Keratinocyte (primary cell): Measurements from ENCODE around the gene GRK6. TPM values are rescaled to one million over a fixed set of nuclear protein-coding genes. Genes with fewer than 3 reads are reported as not detected.
A peak's percentile ranks its signal among the peaks of the same experiment; 100 is the strongest.

Experiments used
- DNase-seq: peaks from one replicate; pipeline ENCODE4 v3.0.0-alpha.2; 2011; ENCODE audit warnings: low read depth, missing footprints, low spot score
- FAIRE-seq: peaks from 2 replicates; lab custom pipeline; 2011; peaks lifted over from hg19 to GRCh38; lab: Jason Lieb, UNC
- H2AFZ ChIP-seq: 2 replicates; pipeline ENCODE4 v1.6.0; 2012; ENCODE audit warnings: low read length, control low read depth, inconsistent platforms; ENCODE audit not compliant: control insufficient read depth
- H3K27ac ChIP-seq: 2 replicates; pipeline ENCODE4 v1.5.1; 2011; ENCODE audit warnings: low read length; ENCODE audit not compliant: control insufficient read depth, insufficient read depth
- H3K27me3 ChIP-seq: 3 replicates; pipeline ENCODE4 v1.6.0; 2011; ENCODE audit warnings: low read length; ENCODE audit not compliant: control insufficient read depth, insufficient read depth; ENCODE audit errors: extremely low read depth
- H3K36me3 ChIP-seq, 2 experiments: 2 replicates in 1 of 2; 3 replicates in 1 of 2; pipeline ENCODE4 v1.5.1; 2011; ENCODE audit warnings: low read length in 2 of 2, mild to moderate bottlenecking in 1 of 2; ENCODE audit not compliant: control insufficient read depth in 2 of 2, insufficient read depth in 2 of 2; ENCODE audit errors: extremely low read depth in 1 of 2
- H3K4me1 ChIP-seq: 3 replicates; pipeline ENCODE4 v1.5.1; 2011; ENCODE audit warnings: low read length; ENCODE audit not compliant: control insufficient read depth, insufficient read depth; ENCODE audit errors: extremely low read depth
- H3K4me2 ChIP-seq: 3 replicates; pipeline ENCODE4 v1.6.0; 2011; ENCODE audit warnings: low read depth, low read length; ENCODE audit not compliant: control insufficient read depth, insufficient read depth; ENCODE audit errors: extremely low read depth
- H3K4me3 ChIP-seq, 3 experiments: fragments of 200-600 bp in 1 of 3; sonication (generic) in 1 of 3; 2 replicates in 2 of 3; 3 replicates in 1 of 3; pipeline ENCODE4 v1.5.1; 2011 to 2016; ENCODE audit warnings: low read length in 3 of 3, mild to moderate bottlenecking in 3 of 3, control low read depth in 2 of 3, inconsistent platforms in 1 of 3, low read depth in 1 of 3, mixed read lengths in 1 of 3, mixed run types in 1 of 3, moderate library complexity in 1 of 3; ENCODE audit not compliant: control insufficient read depth in 2 of 3, insufficient read depth in 2 of 3; ENCODE audit errors: extremely low read depth in 1 of 3
- H3K79me2 ChIP-seq: 2 replicates; pipeline ENCODE4 v1.6.0; 2012; ENCODE audit warnings: low read length; ENCODE audit not compliant: control insufficient read depth, insufficient read depth
- H3K9ac ChIP-seq: 3 replicates; pipeline ENCODE4 v1.6.0; 2011; ENCODE audit warnings: low read length; ENCODE audit not compliant: control insufficient read depth, insufficient read depth; ENCODE audit errors: extremely low read depth
- H3K9me1 ChIP-seq: 3 replicates; pipeline ENCODE4 v1.6.0; 2011; ENCODE audit warnings: low read length; ENCODE audit not compliant: control insufficient read depth, insufficient read depth; ENCODE audit errors: extremely low read depth
- H3K9me3 ChIP-seq: 2 replicates; pipeline ENCODE4 v1.5.1; 2012; ENCODE audit warnings: low read depth, low read length; ENCODE audit not compliant: control insufficient read depth
- H4K20me1 ChIP-seq: 3 replicates; pipeline ENCODE4 v1.6.0; 2011; ENCODE audit warnings: low read length; ENCODE audit not compliant: control insufficient read depth, insufficient read depth; ENCODE audit errors: extremely low read depth
- CTCF ChIP-seq, 3 experiments: IDR thresholded peaks in 1 of 3; conservative IDR thresholded peaks in 1 of 3; optimal IDR thresholded peaks in 1 of 3; 2 replicates in 2 of 3; 3 replicates in 1 of 3; pipeline versions ENCODE3 to v1.5.1; 2011; ENCODE audit warnings: low read length in 3 of 3, mild to moderate bottlenecking in 3 of 3, moderate library complexity in 2 of 3, control low read depth in 1 of 3, inconsistent platforms in 1 of 3; ENCODE audit not compliant: insufficient read depth in 2 of 3; ENCODE audit errors: extremely low read depth in 1 of 3
- EZH2 ChIP-seq: IDR thresholded peaks from one replicate; pipeline ENCODE4 v1.6.1; 2012; ENCODE audit warnings: inconsistent platforms, mild to moderate bottlenecking, low read length, moderate library complexity
- dilution Hi-C: fragments of 300-500 bp; cut with MboI; formaldehyde crosslinking; loops from one replicate; pipeline ENCODE4 v1.7.0; 2020; ENCODE audit warnings: low sequenced_read_pairs; ENCODE audit not compliant: extremely low pct_ligation_motif_present
- polyA plus RNA-seq, 5 experiments: library from polyadenylated mRNA; depleted of rRNA in 3 of 5; stranded (reverse) in 3 of 5; stranded (forward) in 1 of 5; unstranded in 1 of 5; fragments of >200 nt; gene quantifications; 1 replicate in 1 of 5; 2 replicates in 3 of 5; 3 replicates in 1 of 5; pipeline versions ENCODE4 v1.2.1 to v1.2.3, GENCODE V29; 2011 to 2012; ENCODE audit warnings: missing spikeins in 2 of 5, low read depth in 1 of 5, low replicate concordance in 1 of 5

The GRK6 gene
- polyA plus RNA-seq, 1 donor (not counting 4 experiments of a cell fraction or from before 2014, with no cell fraction given), result 29.9 TPM

GRCh38 chr5:177382423-177383029 lies 44.0 kb upstream of the GRK6 start:
- dilution Hi-C loops, result no loop called here
- Histone ChIP-seq H3K36me3 (no peaks in the 10 kb centered on the region), H3K4me3 (no peak overlapping the region), H2AFZ (no peak overlapping the region), H3K27ac (no peak overlapping the region), H3K4me1 (peaks cover 14% of the 10 kb centered on the region), H3K9me1 (peaks cover 2% of the 10 kb centered on the region), H3K9me3 (no peaks in the 10 kb centered on the region), H4K20me1 (no peaks in the 10 kb centered on the region), H3K4me2 (no peak overlapping the region), H3K79me2 (no peaks in the 10 kb centered on the region), H3K9ac (no peak overlapping the region), H3K27me3 (peaks cover 5% of the 10 kb centered on the region)
- TF ChIP-seq CTCF (optimal IDR thresholded peaks at IDR 0.05 in 1 of 3, IDR thresholded peaks at IDR 0.05 in 1 of 3, conservative IDR thresholded peaks at IDR 0.05 in 1 of 3; ENCODE audit: extremely low read depth in 1 of 3, insufficient read depth in 2 of 3, low read length in 3 of 3) (peak in 2 of 3 experiments; percentile 42 to 48), EZH2 (no peak)
- DNase-seq, result no peak
- FAIRE-seq, result no peak

- dilution Hi-C loops, result no loop called here
- no peak for DNase-seq
Measured at GRCh38 chr5:177383181-177383580, 43.3 kb upstream of the GRK6 start.

More at GRCh38 chr5:177383181-177383580, 43.3 kb upstream of the GRK6 start:
- H3K27me3 ChIP-seq, result peaks cover 5% of the 10 kb centered on the region
- no peak overlapping the region for H2AFZ ChIP-seq
- no peaks in the 10 kb centered on the region for H3K9me3 ChIP-seq
- no peak for FAIRE-seq
- no peaks in the 10 kb centered on the region for H3K79me2 ChIP-seq
- TF ChIP-seq CTCF (optimal IDR thresholded peaks at IDR 0.05 in 1 of 3, IDR thresholded peaks at IDR 0.05 in 1 of 3, conservative IDR thresholded peaks at IDR 0.05 in 1 of 3; ENCODE audit: extremely low read depth in 1 of 3, insufficient read depth in 2 of 3, low read length in 3 of 3), result no peak
- no peak for TF ChIP-seq EZH2
- no peak overlapping the region for H3K4me2 ChIP-seq
- peaks cover 2% of the 10 kb centered on the region for H3K9me1 ChIP-seq
- H3K4me3 ChIP-seq, result no peak overlapping the region
- peaks cover 18% of the 10 kb centered on the region for H3K4me1 ChIP-seq
- H3K27ac ChIP-seq, result no peak overlapping the region
- no peaks in the 10 kb centered on the region for H3K36me3 ChIP-seq
- H4K20me1 ChIP-seq, result no peaks in the 10 kb centered on the region
- no peak overlapping the region for H3K9ac ChIP-seq
